ENCODE measurements around the gene ABHD17C. TPM values are rescaled to one million over a fixed set of nuclear protein-coding genes. Genes with fewer than 3 reads are reported as not detected.

Gene ABHD17C
- total and polyA plus RNA-seq, 2 of the 8 experiments (the other 6 are each of a cell fraction or from before 2014, with no cell fraction given), result 20.2 to 29.8 TPM

GRCh38 chr15:80768158-80768557 is 73.0 kb downstream of the ABHD17C start:
- no peaks in the 10 kb centered on the region for H3K79me2 ChIP-seq (ENCODE audit: control insufficient read depth in 1 of 2, insufficient read depth in 2 of 2, low read length in 2 of 2)
- H3K27me3 ChIP-seq (replicated peaks in 1 of 4; ENCODE audit: control insufficient read depth in 3 of 4, extremely low read depth in 1 of 4, insufficient read depth in 3 of 4, low read length in 3 of 4), result no peaks in the 10 kb centered on the region
- no peak overlapping the region for H2AFZ ChIP-seq (ENCODE audit: low read length)
- no peaks in the 10 kb centered on the region for H3K36me3 ChIP-seq (ENCODE audit: control insufficient read depth in 2 of 4, insufficient read depth in 4 of 4, low read length in 3 of 4)
- no peak overlapping the region for H3K56ac ChIP-seq (replicated peaks; ENCODE audit: insufficient read length, low read depth, low read length)
- no peak overlapping the region for H3K4me3 ChIP-seq (ENCODE audit: extremely low read depth in 1 of 4, insufficient read depth in 2 of 4, low read depth in 3 of 4, low read length in 4 of 4)
- ChIA-PET CTCF (ENCODE audit: partially characterized antibody) (interaction anchor here (0.6 to 6.8 kb wide), 5 partner anchors 10 to 201 kb away, joined by 3 to 63 read pairs (median 3); partner anchors contain the start of gene CEMIP), POLR2A (ENCODE audit: partially characterized antibody) (interaction anchor here (0.6 kb wide), 1 partner anchor 754 kb away, joined by 3 read pairs; no protein-coding TSS in a partner anchor)
- FAIRE-seq (no peak), DNase-seq (ENCODE audit: low read depth in 1 of 2, low spot score in 2 of 2) (no peak)
- H4K20me1 ChIP-seq (replicated peaks in 1 of 2; ENCODE audit: control insufficient read depth in 1 of 2, insufficient read depth in 2 of 2, low read length in 2 of 2), result no peaks in the 10 kb centered on the region
- H3K9me3 ChIP-seq (ENCODE audit: insufficient read depth in 2 of 2, low read depth in 1 of 2, low read length in 1 of 2), result no peaks in the 10 kb centered on the region
- no peak overlapping the region for H3K23ac ChIP-seq (ENCODE audit: insufficient read length)
- no peak overlapping the region for H2AK5ac ChIP-seq (ENCODE audit: low read depth, low read length)
- H4K8ac ChIP-seq (ENCODE audit: extremely low read depth, insufficient read depth, low read length), result no peak overlapping the region
- no peak overlapping the region for H3K18ac ChIP-seq (ENCODE audit: extremely low read depth, low read length)
- H3K14ac ChIP-seq (ENCODE audit: insufficient read length), result no peak overlapping the region
- no peak overlapping the region for H2BK20ac ChIP-seq (ENCODE audit: low read length)
- no peak overlapping the region for H2BK5ac ChIP-seq (ENCODE audit: low read depth, low read length)
- no peaks in the 10 kb centered on the region for H3K79me1 ChIP-seq (ENCODE audit: low read depth, low read length)
- H2BK120ac ChIP-seq (replicated peaks; ENCODE audit: low read depth, low read length), result no peak overlapping the region
- no peak overlapping the region for H3K4me2 ChIP-seq (ENCODE audit: insufficient read depth in 1 of 2, low read depth in 2 of 2, low read length in 2 of 2)
- WGBS, 2 experiments (ENCODE audit: extremely low coverage in 1 of 2, insufficient coverage in 1 of 2, insufficient read length in 1 of 2, insufficient replicate concordance in 2 of 2, low coverage in 1 of 2, low lambda C conversion rate in 2 of 2, missing lambda C conversion rate in 1 of 2), result 86% methylated on average over 1 of the region's 1 CpG; no CpG with 5 or more reads in 1 of the 2 experiments
- no peaks in the 10 kb centered on the region for H3K4me1 ChIP-seq (replicated peaks in 1 of 4; ENCODE audit: control insufficient read depth in 3 of 4, insufficient read depth in 4 of 4, low read length in 3 of 4)
- no peak overlapping the region for H4K91ac ChIP-seq (replicated peaks; ENCODE audit: insufficient read length, low read length)
- no peak overlapping the region for H3K9ac ChIP-seq (replicated peaks in 1 of 4; ENCODE audit: extremely low read depth in 1 of 4, low read depth in 3 of 4, low read length in 3 of 4)
- H2BK12ac ChIP-seq (ENCODE audit: low read depth, low read length), result no peak overlapping the region
- no peak overlapping the region for H3K4ac ChIP-seq (replicated peaks; ENCODE audit: insufficient read length, low read depth, low read length)
- no peak overlapping the region for H3K27ac ChIP-seq (ENCODE audit: low read depth, low read length)
- H4K5ac ChIP-seq (ENCODE audit: insufficient read length, low read depth, low read length), result no peak overlapping the region
- H3K23me2 ChIP-seq (ENCODE audit: low read depth, low read length), result no peaks in the 10 kb centered on the region
- no peak overlapping the region for H2BK15ac ChIP-seq (ENCODE audit: low read length)
- TF ChIP-seq RAD21 (IDR thresholded peaks at IDR 0.05 in 1 of 2, conservative IDR thresholded peaks at IDR 0.05 in 1 of 2; ENCODE audit: low read depth in 2 of 2, low read length in 2 of 2) (no peak), CREB1 (IDR thresholded peaks at IDR 0.05) (no peak), JUND (IDR thresholded peaks at IDR 0.05; ENCODE audit: low read length) (no peak), KDM4A (IDR thresholded peaks at IDR 0.05; ENCODE audit: low read depth, low read length, severe bottlenecking) (no peak), PHF8 (conservative IDR thresholded peaks at IDR 0.05; ENCODE audit: low read depth, low read length) (no peak), SIRT6 (IDR thresholded peaks at IDR 0.05; ENCODE audit: low read length) (no peak), EGR1 (IDR thresholded peaks at IDR 0.05; ENCODE audit: borderline replicate concordance, low read depth, low read length) (no peak), TAF1 (IDR thresholded peaks at IDR 0.05; ENCODE audit: low read depth, low read length) (no peak), E2F6 (IDR thresholded peaks at IDR 0.05) (no peak), SIX5 (IDR thresholded peaks at IDR 0.05; ENCODE audit: low read depth, low read length) (no peak), TEAD4 (IDR thresholded peaks at IDR 0.05; ENCODE audit: low read depth, low read length) (no peak), EP300 (IDR thresholded peaks at IDR 0.05; ENCODE audit: borderline replicate concordance in 1 of 2, low read depth in 2 of 2, low read length in 2 of 2) (no peak), MAFK (IDR thresholded peaks at IDR 0.05; ENCODE audit: low read depth, low read length) (no peak), RXRA (IDR thresholded peaks at IDR 0.05; ENCODE audit: insufficient read depth, low read depth, low read length) (no peak)

Measured in H1 (cell line).